Measurements from ENCODE around the gene ANO9.

- TF ChIP-seq, protein P1, sequence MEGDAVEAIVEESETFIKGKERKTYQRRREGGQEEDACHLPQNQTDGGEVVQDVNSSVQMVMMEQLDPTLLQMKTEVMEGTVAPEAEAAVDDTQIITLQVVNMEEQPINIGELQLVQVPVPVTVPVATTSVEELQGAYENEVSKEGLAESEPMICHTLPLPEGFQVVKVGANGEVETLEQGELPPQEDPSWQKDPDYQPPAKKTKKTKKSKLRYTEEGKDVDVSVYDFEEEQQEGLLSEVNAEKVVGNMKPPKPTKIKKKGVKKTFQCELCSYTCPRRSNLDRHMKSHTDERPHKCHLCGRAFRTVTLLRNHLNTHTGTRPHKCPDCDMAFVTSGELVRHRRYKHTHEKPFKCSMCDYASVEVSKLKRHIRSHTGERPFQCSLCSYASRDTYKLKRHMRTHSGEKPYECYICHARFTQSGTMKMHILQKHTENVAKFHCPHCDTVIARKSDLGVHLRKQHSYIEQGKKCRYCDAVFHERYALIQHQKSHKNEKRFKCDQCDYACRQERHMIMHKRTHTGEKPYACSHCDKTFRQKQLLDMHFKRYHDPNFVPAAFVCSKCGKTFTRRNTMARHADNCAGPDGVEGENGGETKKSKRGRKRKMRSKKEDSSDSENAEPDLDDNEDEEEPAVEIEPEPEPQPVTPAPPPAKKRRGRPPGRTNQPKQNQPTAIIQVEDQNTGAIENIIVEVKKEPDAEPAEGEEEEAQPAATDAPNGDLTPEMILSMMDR (IDR thresholded peaks at IDR 0.05), result no peak
- no peak for TF ChIP-seq POLR2A (IDR thresholded peaks at IDR 0.05)
Observed at GRCh38 chr11:384511-384910, 57.3 kb downstream of the ANO9 start.

Data from breast epithelium (tissue), 3 donors.